H1 (cell line): ENCODE measurements around the gene RMC1. TPM values are rescaled to one million over a fixed set of nuclear protein-coding genes. Genes with fewer than 3 reads are reported as not detected.

Source experiments
- CTCF ChIA-PET: fragments of 300-600 bp; sonication (Branson Sonifier 250); formaldehyde crosslinking; loops from one replicate; lab custom pipeline; 2021; ENCODE audit not compliant: partially characterized antibody; lab: Charles Lee
- POLR2A ChIA-PET: fragments of 300-600 bp; sonication (Branson Sonifier 250); formaldehyde crosslinking; loops from one replicate; lab custom pipeline; 2021; ENCODE audit warnings: inconsistent platforms; ENCODE audit not compliant: partially characterized antibody; lab: Charles Lee
- DNase-seq, 2 experiments: peaks; one replicate each; pipeline versions ENCODE4 v3.0.0 to v3.0.0-alpha.2; 2010 to 2022; ENCODE audit warnings: low spot score in 2 of 2, low read depth in 1 of 2, mixed read lengths in 1 of 2
- FAIRE-seq: peaks from 2 replicates; lab custom pipeline; 2011; peaks lifted over from hg19 to GRCh38; lab: Jason Lieb, UNC
- H2AFZ ChIP-seq: 2 replicates; pipeline ENCODE4 v1.8.1; 2012; ENCODE audit warnings: low read length, inconsistent platforms
- H2AK5ac ChIP-seq: 2 replicates; pipeline ENCODE4 v1.6.1; 2013; ENCODE audit warnings: low read depth, low read length
- H2BK120ac ChIP-seq: replicated peaks from 2 replicates; pipeline ENCODE3; 2013; ENCODE audit warnings: low read depth, low read length, inconsistent platforms
- H2BK12ac ChIP-seq: 2 replicates; pipeline ENCODE4 v1.6.1; 2013; ENCODE audit warnings: low read depth, low read length
- H2BK15ac ChIP-seq: 2 replicates; pipeline ENCODE4 v1.6.1; 2013; ENCODE audit warnings: low read length
- H2BK20ac ChIP-seq: 2 replicates; pipeline ENCODE4 v1.6.1; 2013; ENCODE audit warnings: low read length
- H2BK5ac ChIP-seq: 2 replicates; pipeline ENCODE4 v1.6.1; 2013; ENCODE audit warnings: low read depth, low read length
- H3K14ac ChIP-seq: 2 replicates; pipeline ENCODE4 v1.6.1; 2013; ENCODE audit warnings: inconsistent platforms; ENCODE audit not compliant: insufficient read length
- H3K18ac ChIP-seq: 2 replicates; pipeline ENCODE4 v1.6.1; 2013; ENCODE audit warnings: low read length; ENCODE audit errors: extremely low read depth
- H3K23ac ChIP-seq: 2 replicates; pipeline ENCODE4 v1.6.1; 2013; ENCODE audit warnings: inconsistent platforms; ENCODE audit not compliant: insufficient read length
- H3K23me2 ChIP-seq: 2 replicates; pipeline ENCODE4 v1.6.1; 2013; ENCODE audit warnings: low read depth, low read length
- H3K27ac ChIP-seq: 2 replicates; pipeline ENCODE4 v1.6.1; 2011; ENCODE audit warnings: low read depth, low read length, inconsistent platforms
- H3K27me3 ChIP-seq, 4 experiments: replicated peaks in 1 of 4; 1 replicate in 1 of 4; 2 replicates in 3 of 4; pipeline versions ENCODE4 v1.6.1 to v1.8.1; 2011 to 2013; ENCODE audit warnings: low read length in 3 of 4, mild to moderate bottlenecking in 3 of 4, inconsistent platforms in 2 of 4, mixed read lengths in 2 of 4, moderate library complexity in 1 of 4; ENCODE audit not compliant: control insufficient read depth in 3 of 4, insufficient read depth in 3 of 4; ENCODE audit errors: extremely low read depth in 1 of 4
- H3K36me3 ChIP-seq, 4 experiments: 2 replicates each; pipeline versions ENCODE4 v1.6.1 to v1.8.1; 2011 to 2013; ENCODE audit warnings: mild to moderate bottlenecking in 4 of 4, low read length in 3 of 4, moderate library complexity in 2 of 4, control low read depth in 1 of 4, inconsistent platforms in 1 of 4; ENCODE audit not compliant: insufficient read depth in 4 of 4, control insufficient read depth in 2 of 4
- H3K4ac ChIP-seq: replicated peaks from 2 replicates; pipeline ENCODE3; 2013; ENCODE audit warnings: low read length, low read depth, mixed read lengths, inconsistent platforms; ENCODE audit not compliant: insufficient read length
- H3K4me1 ChIP-seq, 4 experiments: replicated peaks in 1 of 4; 1 replicate in 1 of 4; 2 replicates in 3 of 4; pipeline versions ENCODE4 v1.6.1 to v1.8.1; 2011 to 2013; ENCODE audit warnings: low read length in 3 of 4, inconsistent platforms in 2 of 4, mixed read lengths in 1 of 4; ENCODE audit not compliant: insufficient read depth in 4 of 4, control insufficient read depth in 3 of 4
- H3K4me2 ChIP-seq, 2 experiments: 2 replicates each; pipeline versions ENCODE4 v1.6.1 to v1.8.1; 2011 to 2013; ENCODE audit warnings: low read depth in 2 of 2, low read length in 2 of 2, control low read depth in 1 of 2, inconsistent platforms in 1 of 2, mild to moderate bottlenecking in 1 of 2; ENCODE audit not compliant: insufficient read depth in 1 of 2
- H3K4me3 ChIP-seq, 4 experiments: fragments of 200-600, 300-600 bp in 1 of 4; sonication (generic), shearing (Covaris generic), sonication (Bioruptor Twin) in 1 of 4; 2 replicates each; pipeline versions ENCODE4 v1.5.1 to v1.8.1; 2011 to 2016; ENCODE audit warnings: low read length in 4 of 4, low read depth in 3 of 4, control low read depth in 2 of 4, inconsistent platforms in 2 of 4, mild to moderate bottlenecking in 2 of 4, mixed read lengths in 1 of 4, moderate library complexity in 1 of 4; ENCODE audit not compliant: insufficient read depth in 2 of 4; ENCODE audit errors: extremely low read depth in 1 of 4
- H3K56ac ChIP-seq: replicated peaks from 2 replicates; pipeline ENCODE3; 2013; ENCODE audit warnings: low read depth, mild to moderate bottlenecking, mixed read lengths, low read length, inconsistent platforms; ENCODE audit not compliant: insufficient read length
- H3K79me1 ChIP-seq: 2 replicates; pipeline ENCODE4 v1.6.1; 2013; ENCODE audit warnings: low read depth, low read length, control low read depth
- H3K79me2 ChIP-seq, 2 experiments: 2 replicates each; pipeline versions ENCODE4 v1.6.1 to v1.8.1; 2012 to 2013; ENCODE audit warnings: low read length in 2 of 2, mild to moderate bottlenecking in 2 of 2, inconsistent platforms in 1 of 2; ENCODE audit not compliant: insufficient read depth in 2 of 2, control insufficient read depth in 1 of 2
- H3K9ac ChIP-seq, 4 experiments: replicated peaks in 1 of 4; 1 replicate in 1 of 4; 2 replicates in 3 of 4; pipeline versions ENCODE4 v1.6.1 to v1.8.1; 2011 to 2013; ENCODE audit warnings: low read depth in 3 of 4, low read length in 3 of 4, control low read depth in 2 of 4, mild to moderate bottlenecking in 2 of 4, moderate library complexity in 2 of 4, inconsistent platforms in 1 of 4; ENCODE audit errors: extremely low read depth in 1 of 4
- H3K9me3 ChIP-seq, 2 experiments: 2 replicates each; pipeline versions ENCODE4 v1.6.1 to v1.8.1; 2012 to 2013; ENCODE audit warnings: mild to moderate bottlenecking in 2 of 2, moderate library complexity in 2 of 2, control low read depth in 1 of 2, inconsistent platforms in 1 of 2, low read depth in 1 of 2, low read length in 1 of 2, mixed read lengths in 1 of 2; ENCODE audit not compliant: insufficient read depth in 2 of 2
- H4K20me1 ChIP-seq, 2 experiments: replicated peaks in 1 of 2; 2 replicates each; pipeline versions ENCODE3 to v1.8.1; 2011 to 2013; ENCODE audit warnings: inconsistent platforms in 2 of 2, low read length in 2 of 2, mild to moderate bottlenecking in 1 of 2; ENCODE audit not compliant: insufficient read depth in 2 of 2, control insufficient read depth in 1 of 2
- H4K5ac ChIP-seq: 2 replicates; pipeline ENCODE4 v1.6.1; 2013; ENCODE audit warnings: low read length, low read depth, mixed read lengths, inconsistent platforms; ENCODE audit not compliant: insufficient read length
- H4K8ac ChIP-seq: 2 replicates; pipeline ENCODE4 v1.8.0; 2013; ENCODE audit warnings: mild to moderate bottlenecking, moderate library complexity, low read length, inconsistent platforms; ENCODE audit not compliant: insufficient read depth; ENCODE audit errors: extremely low read depth
- H4K91ac ChIP-seq: replicated peaks from 2 replicates; pipeline ENCODE3; 2013; ENCODE audit warnings: low read length, mixed read lengths, inconsistent platforms; ENCODE audit not compliant: insufficient read length
- CEBPB ChIP-seq: IDR thresholded peaks from 2 replicates; pipeline ENCODE4 v1.6.1; 2012; ENCODE audit warnings: low read depth, low read length
- CREB1 ChIP-seq: IDR thresholded peaks from 2 replicates; pipeline ENCODE4 v1.6.1; 2012; ENCODE audit warnings: inconsistent platforms
- EGR1 ChIP-seq: IDR thresholded peaks from 2 replicates; pipeline ENCODE4 v1.6.1; 2011; ENCODE audit warnings: low read depth, low read length, borderline replicate concordance
- GABPA ChIP-seq: IDR thresholded peaks from 2 replicates; pipeline ENCODE4 v1.6.1; 2011; ENCODE audit warnings: mild to moderate bottlenecking, low read length, moderate library complexity, borderline replicate concordance; ENCODE audit not compliant: insufficient read depth
- HDAC2 ChIP-seq, 2 experiments: fragments of 300-600 bp in 1 of 2; sonication (generic) in 1 of 2; IDR thresholded peaks; 2 replicates each; pipeline ENCODE4 v1.6.1; 2011 to 2012; ENCODE audit warnings: low read depth in 2 of 2, low read length in 2 of 2, mild to moderate bottlenecking in 2 of 2, moderate library complexity in 2 of 2, borderline replicate concordance in 1 of 2, inconsistent platforms in 1 of 2
- POLR2A ChIP-seq, 2 experiments: IDR thresholded peaks; 1 replicate in 1 of 2; 2 replicates in 1 of 2; pipeline ENCODE4 v1.6.1; 2011; ENCODE audit warnings: low read depth in 2 of 2, low read length in 2 of 2, mild to moderate bottlenecking in 2 of 2; ENCODE audit errors: control extremely low read depth in 1 of 2
- RAD21 ChIP-seq, 2 experiments: IDR thresholded peaks in 1 of 2; conservative IDR thresholded peaks in 1 of 2; 2 replicates each; pipeline ENCODE4 v1.6.1; 2011; ENCODE audit warnings: low read depth in 2 of 2, low read length in 2 of 2, improper control_type of control experiment in 1 of 2, inconsistent platforms in 1 of 2, mild to moderate bottlenecking in 1 of 2, moderate library complexity in 1 of 2
- RNF2 ChIP-seq: fragments of 200-900, 300-1000 bp; sonication (generic); IDR thresholded peaks from 2 replicates; pipeline ENCODE4 v1.7.1; 2016; ENCODE audit warnings: borderline replicate concordance, low read depth, mild to moderate bottlenecking, antibody characterized with exemption, low read length; ENCODE audit not compliant: poor library complexity, severe bottlenecking; ENCODE audit errors: missing control alignments
- SUZ12 ChIP-seq: fragments of 200-600 bp; sonication (generic); IDR thresholded peaks from 2 replicates; pipeline ENCODE4 v1.6.1; 2012; ENCODE audit warnings: mild to moderate bottlenecking, inconsistent platforms, low read length, moderate library complexity, mixed read lengths
- TEAD4 ChIP-seq: IDR thresholded peaks from 2 replicates; pipeline ENCODE4 v1.6.1; 2012; ENCODE audit warnings: low read depth, low read length, inconsistent platforms, mixed read lengths
- USF2 ChIP-seq: IDR thresholded peaks from 2 replicates; pipeline ENCODE4 v1.6.1; 2011; ENCODE audit warnings: low read length, improper control_type of control experiment
- WGBS, 2 experiments: shearing (Covaris generic) in 1 of 2; methylation state at CpG; one replicate each; pipeline versions ENCODE4 v1.1.6 to v1.1.7; 2013 to 2015; ENCODE audit warnings: low lambda C conversion rate in 2 of 2, mixed read lengths in 2 of 2, inconsistent platforms in 1 of 2, low coverage in 1 of 2, missing lambda C conversion rate in 1 of 2; ENCODE audit not compliant: insufficient replicate concordance in 2 of 2, insufficient coverage in 1 of 2, insufficient read length in 1 of 2; ENCODE audit errors: extremely low coverage in 1 of 2, missing lambda C conversion rate in 1 of 2; 5-methylcytosine and 5-hydroxymethylcytosine counted together
- polyA plus RNA-seq, 7 experiments: library from polyadenylated mRNA; depleted of rRNA in 3 of 7; stranded (reverse) in 5 of 7; unstranded in 2 of 7; fragments of >200 nt in 5 of 7; fragments of 200-250 nt in 2 of 7; gene quantifications; 1 replicate in 5 of 7; 2 replicates in 1 of 7; 4 replicates in 1 of 7; pipeline versions ENCODE4 v1.2.1 to v1.2.3, GENCODE V29; 2011 to 2013; ENCODE audit warnings: missing spikeins in 2 of 7, mixed read lengths in 2 of 7
- total RNA-seq: library from RNA; stranded (reverse); fragmentation: NEBNext Ultra II Directional; extraction: Animal tissue kit (Norgen Biotek cat#: 25700); gene quantifications from 2 replicates; pipeline ENCODE4 v1.2.1, GENCODE V29; 2021
- TF ChIP-seq, protein P1 (sequence below): IDR thresholded peaks from 2 replicates; pipeline ENCODE4 v1.6.1; 2011; ENCODE audit warnings: low read depth, mild to moderate bottlenecking, low read length; ENCODE audit not compliant: insufficient read depth

RMC1 gene
- total and polyA plus RNA-seq, 2 of the 8 experiments (the other 6 are each of a cell fraction or from before 2014, with no cell fraction given), result 16.4 to 20.1 TPM

- Histone ChIP-seq H2BK5ac (no peak overlapping the region), H3K79me1 (peaks cover 4% of the 10 kb centered on the region), H2BK120ac (no peak overlapping the region), H3K23me2 (no peaks in the 10 kb centered on the region), H4K8ac (no peak overlapping the region), H2AFZ (no peak overlapping the region), H4K20me1 (peaks cover 0 to 2% of the 10 kb centered on the region in 2 experiments), H4K91ac (no peak overlapping the region), H3K4ac (no peak overlapping the region), H3K18ac (no peak overlapping the region), H3K27me3 (no peaks in the 10 kb centered on the region), H3K79me2 (peaks cover 0 to 4% of the 10 kb centered on the region in 2 experiments; a peak in 1 of 4 replicates), H3K56ac (no peak overlapping the region), H3K4me3 (no peak overlapping the region), H3K27ac (no peak overlapping the region), H2BK12ac (no peak overlapping the region), H3K23ac (no peak overlapping the region), H2AK5ac (no peak overlapping the region), H2BK20ac (no peak overlapping the region), H3K36me3 (peaks cover under 1 to 33% (median 12%) of the 10 kb centered on the region in 4 experiments; a peak in 6 of 8 replicates), H3K4me1 (peaks cover 0 to 4% (median 1%) of the 10 kb centered on the region in 4 experiments; a peak in 2 of 7 replicates), H3K9ac (no peak overlapping the region; a peak in 1 of 7 replicates), H3K14ac (no peak overlapping the region), H3K4me2 (no peak overlapping the region), H4K5ac (no peak overlapping the region), H2BK15ac (no peak overlapping the region), H3K9me3 (no peaks in the 10 kb centered on the region)
- ChIA-PET POLR2A (no interaction called here), CTCF (interaction anchor here (1.3 kb wide), 1 partner anchor 24 kb away, joined by 3 read pairs; no protein-coding TSS in a partner anchor)
- FAIRE-seq, result no peak
- DNase-seq, result no peak
- WGBS, 2 experiments, result 90% methylated on average over 4 of the region's 4 CpGs; no CpG with 5 or more reads in 1 of the 2 experiments
- TF ChIP-seq GABPA, result no peak
- TF ChIP-seq CEBPB, result no peak
- TF ChIP-seq TEAD4, result no peak
- TF ChIP-seq HDAC2 (IDR thresholded peaks at IDR 0.05; ENCODE audit: borderline replicate concordance in 1 of 2, low read depth in 2 of 2, low read length in 2 of 2), result no peak
- no peak for TF ChIP-seq POLR2A (IDR thresholded peaks at IDR 0.05; ENCODE audit: control extremely low read depth in 1 of 2, low read depth in 2 of 2, low read length in 2 of 2)
- TF ChIP-seq, protein P1, sequence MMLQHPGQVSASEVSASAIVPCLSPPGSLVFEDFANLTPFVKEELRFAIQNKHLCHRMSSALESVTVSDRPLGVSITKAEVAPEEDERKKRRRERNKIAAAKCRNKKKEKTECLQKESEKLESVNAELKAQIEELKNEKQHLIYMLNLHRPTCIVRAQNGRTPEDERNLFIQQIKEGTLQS, result no peak
- no peak for TF ChIP-seq RNF2
- no peak for TF ChIP-seq EGR1
- no peak for TF ChIP-seq RAD21 (IDR thresholded peaks at IDR 0.05 in 1 of 2, conservative IDR thresholded peaks at IDR 0.05 in 1 of 2; ENCODE audit: low read depth in 2 of 2, low read length in 2 of 2)
- no peak for TF ChIP-seq CREB1
- TF ChIP-seq SUZ12, result no peak
- TF ChIP-seq USF2, result no peak
Observed at GRCh38 chr18:23573020-23573419, 69.7 kb downstream of the RMC1 start.
